SK-N-SH treated with all-trans-retinoic acid at 6 μM for 48 hours (cell line): Measurements from ENCODE around the gene NEK7.

Experiments used
- ATAC-seq: fragments of 200-7000 bp; cut with Tn5 transposase; 3 replicates; pipeline ENCODE4 v1.9.1; 2020; ENCODE audit warnings: mild to moderate bottlenecking, moderate library complexity
- ARNTL ChIP-seq: fragments of 450-650 bp; formaldehyde crosslinking; IDR thresholded peaks from 2 replicates; pipeline ENCODE4 v1.5.0; 2020; ENCODE audit warnings: low read depth, mild to moderate bottlenecking, moderate library complexity, borderline replicate concordance
- BACH2 ChIP-seq: fragments of 250-450 bp; sonication (Bioruptor Pico); IDR thresholded peaks from 2 replicates; pipeline ENCODE4 v1.9.0; 2021; ENCODE audit warnings: mild to moderate bottlenecking, borderline replicate concordance
- CREB5 ChIP-seq: fragments of 250-450 bp; sonication (Bioruptor Pico); IDR thresholded peaks from 2 replicates; pipeline ENCODE4 v1.5.1; 2020; ENCODE audit warnings: low read depth, mild to moderate bottlenecking, moderate library complexity
- CSDC2 ChIP-seq: fragments of 250-450 bp; sonication (Bioruptor Pico); IDR thresholded peaks from 2 replicates; pipeline ENCODE4 v1.5.0; 2020; ENCODE audit warnings: mild to moderate bottlenecking, moderate library complexity
- ESRRG ChIP-seq: fragments of 250-450 bp; sonication (Bioruptor Pico); IDR thresholded peaks from 2 replicates; pipeline ENCODE4 v1.6.1; 2021; ENCODE audit warnings: mild to moderate bottlenecking
- GLIS3 ChIP-seq: fragments of 250-450 bp; sonication (Bioruptor Pico); IDR thresholded peaks from 2 replicates; pipeline ENCODE4 v1.5.0; 2020; ENCODE audit warnings: mild to moderate bottlenecking, moderate library complexity
- ISL1 ChIP-seq: fragments of 250-450 bp; sonication (Bioruptor Pico); IDR thresholded peaks from 2 replicates; pipeline ENCODE4 v2.1.2; 2022; ENCODE audit warnings: mild to moderate bottlenecking, moderate library complexity
- PATZ1 ChIP-seq: fragments of 250-450 bp; sonication (Bioruptor Pico); IDR thresholded peaks from 2 replicates; pipeline ENCODE4 v1.8.0; 2020; ENCODE audit warnings: mild to moderate bottlenecking, moderate library complexity, borderline replicate concordance
- POU6F1 ChIP-seq: fragments of 250-450 bp; sonication (Bioruptor Pico); IDR thresholded peaks from 2 replicates; pipeline ENCODE4 v1.8.0; 2021; ENCODE audit warnings: low read depth, mild to moderate bottlenecking, moderate library complexity, borderline replicate concordance
- PPARA ChIP-seq: fragments of 250-450 bp; sonication (Bioruptor Pico); IDR thresholded peaks from 2 replicates; pipeline ENCODE4 v1.5.0; 2020; ENCODE audit warnings: mild to moderate bottlenecking, borderline replicate concordance
- RARB ChIP-seq: fragments of 250-450 bp; sonication (Bioruptor Pico); IDR thresholded peaks from 2 replicates; pipeline ENCODE4 v1.8.0; 2021; ENCODE audit warnings: mild to moderate bottlenecking, moderate library complexity
- SNAI2 ChIP-seq: fragments of 250-450 bp; sonication (Bioruptor Pico); IDR thresholded peaks from 2 replicates; pipeline ENCODE4 v1.5.0; 2020; ENCODE audit warnings: mild to moderate bottlenecking, moderate library complexity
- TCF4 ChIP-seq: fragments of 250-450 bp; sonication (Bioruptor Pico); IDR thresholded peaks from 2 replicates; pipeline ENCODE4 v1.8.0; 2021; ENCODE audit warnings: mild to moderate bottlenecking, moderate library complexity, borderline replicate concordance
- TOX ChIP-seq: fragments of 250-450 bp; sonication (Bioruptor Pico); IDR thresholded peaks from 2 replicates; pipeline ENCODE4 v1.8.0; 2021; ENCODE audit warnings: mild to moderate bottlenecking, moderate library complexity, borderline replicate concordance
- TSHZ2 ChIP-seq: fragments of 250-450 bp; sonication (Bioruptor Pico); IDR thresholded peaks from 2 replicates; pipeline ENCODE4 v1.5.0; 2020; ENCODE audit warnings: mild to moderate bottlenecking, moderate library complexity
- ZC3H10 ChIP-seq: fragments of 250-450 bp; sonication (Bioruptor Pico); IDR thresholded peaks from 2 replicates; pipeline ENCODE4 v1.5.1; 2021; ENCODE audit warnings: mild to moderate bottlenecking, moderate library complexity
- ZFP3 ChIP-seq: fragments of 250-450 bp; sonication (Bioruptor Pico); IDR thresholded peaks from 2 replicates; pipeline ENCODE4 v1.5.0; 2020; ENCODE audit warnings: mild to moderate bottlenecking, moderate library complexity
- ZFP30 ChIP-seq: fragments of 450-650 bp; formaldehyde crosslinking; IDR thresholded peaks from 2 replicates; pipeline ENCODE4 v1.5.0; 2022; ENCODE audit warnings: mild to moderate bottlenecking, moderate library complexity
- ZNF565 ChIP-seq: fragments of 450-650 bp; formaldehyde crosslinking; conservative IDR thresholded peaks from 2 replicates; pipeline ENCODE4 v1.5.0; 2020; ENCODE audit warnings: low read depth, mild to moderate bottlenecking, moderate library complexity
- ZNF70 ChIP-seq: fragments of 450-650 bp; formaldehyde crosslinking; IDR thresholded peaks from 2 replicates; pipeline ENCODE4 v1.5.0; 2020; ENCODE audit warnings: mild to moderate bottlenecking, moderate library complexity
- ZNF8 ChIP-seq: fragments of 450-650 bp; formaldehyde crosslinking; IDR thresholded peaks from 2 replicates; pipeline ENCODE4 v1.5.0; 2020; ENCODE audit warnings: mild to moderate bottlenecking, moderate library complexity

The NEK7 gene

GRCh38 chr1:198291036-198291435, 134.2 kb downstream of the NEK7 start (continued):
- TF ChIP-seq PATZ1 (CRISPR knock-in tag) (no peak), ZC3H10 (no peak), SNAI2 (CRISPR knock-in tag) (no peak), BACH2 (no peak)
- TF ChIP-seq, all 23 proteins: peak for 0

- TF ChIP-seq CSDC2 (CRISPR knock-in tag), result no peak
- TF ChIP-seq ZFP30 (CRISPR knock-in tag), result no peak
- TF ChIP-seq TSHZ2, result no peak
- no peak for TF ChIP-seq ZC3H10
- no peak for TF ChIP-seq BACH2
- TF ChIP-seq, all 23 proteins: peak for 0
- no peak for ATAC-seq
Observed at GRCh38 chr1:198291924-198292323, 135.1 kb downstream of the NEK7 start.

GRCh38 chr1:198295225-198295624, 138.4 kb downstream of the NEK7 start:
- TF ChIP-seq TOX (CRISPR knock-in tag), result no peak
- no peak for TF ChIP-seq ZFP3 (CRISPR knock-in tag)
- TF ChIP-seq RARB, result no peak
- TF ChIP-seq TSHZ2, result no peak
- TF ChIP-seq CSDC2 (CRISPR knock-in tag), result no peak
- no peak for TF ChIP-seq ISL1 (CRISPR knock-in tag)
- TF ChIP-seq CREB5 (CRISPR knock-in tag), result no peak
- TF ChIP-seq ZNF8 (CRISPR knock-in tag), result no peak
- TF ChIP-seq ARNTL (CRISPR knock-in tag), result no peak
- ATAC-seq, result no peak

- peak; percentile 47 for ATAC-seq
- TF ChIP-seq POU6F1 (CRISPR knock-in tag) (no peak), TCF4 (CRISPR knock-in tag) (no peak), ISL1 (CRISPR knock-in tag) (no peak), RARB (no peak), GLIS3 (CRISPR knock-in tag) (no peak), TOX (CRISPR knock-in tag) (no peak), PPARA (no peak), ZFP3 (CRISPR knock-in tag) (no peak), ZNF565 (CRISPR knock-in tag) (no peak), TSHZ2 (no peak), ZNF70 (no peak), ESRRG (CRISPR knock-in tag) (no peak), ARNTL (CRISPR knock-in tag) (no peak), CSDC2 (CRISPR knock-in tag) (no peak), BACH2 (no peak)
Observed at GRCh38 chr1:198295971-198296370, 139.2 kb downstream of the NEK7 start.
